Measurements from ENCODE around the gene ITIH2. TPM values are rescaled to one million over a fixed set of nuclear protein-coding genes. Genes with fewer than 3 reads are reported as not detected.

The ITIH2 gene
- total RNA-seq, 1 experiment from 2014 or later = 1.7 TPM

DNA sequence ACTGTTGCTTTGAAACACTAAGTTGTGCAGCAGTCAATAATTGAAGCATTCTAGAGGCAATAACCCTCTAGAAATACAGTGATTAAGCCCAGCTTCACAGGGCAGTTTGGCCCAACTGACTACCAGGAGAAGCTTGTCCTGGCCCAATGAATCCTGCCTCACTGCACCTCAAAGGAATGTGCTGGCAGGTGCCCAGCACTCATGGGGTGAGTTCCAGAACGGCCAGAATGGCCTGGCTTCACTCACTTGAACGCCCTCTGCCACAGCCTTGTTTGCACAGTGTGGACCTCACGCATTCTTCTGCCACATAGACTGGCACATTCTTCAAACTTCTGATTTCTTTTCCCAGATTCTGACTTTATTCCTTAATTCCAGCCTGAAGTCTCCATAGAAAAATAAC, 6.6 kb upstream of the ITIH2 start:
- no TSS peak for BruUV-seq (replicated peaks)
- peaks cover 5% of the 10 kb centered on the region for H3K9me3 Mint-ChIP-seq (ENCODE audit: low read depth, unreplicated experiment)
- TF ChIP-seq, protein P1, sequence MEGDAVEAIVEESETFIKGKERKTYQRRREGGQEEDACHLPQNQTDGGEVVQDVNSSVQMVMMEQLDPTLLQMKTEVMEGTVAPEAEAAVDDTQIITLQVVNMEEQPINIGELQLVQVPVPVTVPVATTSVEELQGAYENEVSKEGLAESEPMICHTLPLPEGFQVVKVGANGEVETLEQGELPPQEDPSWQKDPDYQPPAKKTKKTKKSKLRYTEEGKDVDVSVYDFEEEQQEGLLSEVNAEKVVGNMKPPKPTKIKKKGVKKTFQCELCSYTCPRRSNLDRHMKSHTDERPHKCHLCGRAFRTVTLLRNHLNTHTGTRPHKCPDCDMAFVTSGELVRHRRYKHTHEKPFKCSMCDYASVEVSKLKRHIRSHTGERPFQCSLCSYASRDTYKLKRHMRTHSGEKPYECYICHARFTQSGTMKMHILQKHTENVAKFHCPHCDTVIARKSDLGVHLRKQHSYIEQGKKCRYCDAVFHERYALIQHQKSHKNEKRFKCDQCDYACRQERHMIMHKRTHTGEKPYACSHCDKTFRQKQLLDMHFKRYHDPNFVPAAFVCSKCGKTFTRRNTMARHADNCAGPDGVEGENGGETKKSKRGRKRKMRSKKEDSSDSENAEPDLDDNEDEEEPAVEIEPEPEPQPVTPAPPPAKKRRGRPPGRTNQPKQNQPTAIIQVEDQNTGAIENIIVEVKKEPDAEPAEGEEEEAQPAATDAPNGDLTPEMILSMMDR (IDR thresholded peaks at IDR 0.05; ENCODE audit: unreplicated experiment) = no peak
- intact Hi-C loops (cut with micrococcal nuclease; ENCODE audit: unreplicated experiment) = no loop called here
- CTCF ChIA-PET = interaction anchor here (0.7 to 1.4 kb wide), 2 partner anchors 10 to 732 kb away, joined by 3 to 4 read pairs; no protein-coding TSS in a partner anchor
- peaks cover 10% of the 10 kb centered on the region for H3K36me3 Mint-ChIP-seq (ENCODE audit: insufficient read depth, unreplicated experiment)
- no peaks in the 10 kb centered on the region for H3K27me3 Mint-ChIP-seq (ENCODE audit: unreplicated experiment)
- peaks cover 41% of the 10 kb centered on the region for H3K4me1 Mint-ChIP-seq (ENCODE audit: low read depth, unreplicated experiment)
- H3K4me3 Mint-ChIP-seq (ENCODE audit: low read depth, unreplicated experiment) = peak overlapping the region; percentile 17
- peak overlapping the region; percentile 63 for H3K27ac Mint-ChIP-seq (ENCODE audit: unreplicated experiment)
- peak; percentile 64 for DNase-seq

DNA sequence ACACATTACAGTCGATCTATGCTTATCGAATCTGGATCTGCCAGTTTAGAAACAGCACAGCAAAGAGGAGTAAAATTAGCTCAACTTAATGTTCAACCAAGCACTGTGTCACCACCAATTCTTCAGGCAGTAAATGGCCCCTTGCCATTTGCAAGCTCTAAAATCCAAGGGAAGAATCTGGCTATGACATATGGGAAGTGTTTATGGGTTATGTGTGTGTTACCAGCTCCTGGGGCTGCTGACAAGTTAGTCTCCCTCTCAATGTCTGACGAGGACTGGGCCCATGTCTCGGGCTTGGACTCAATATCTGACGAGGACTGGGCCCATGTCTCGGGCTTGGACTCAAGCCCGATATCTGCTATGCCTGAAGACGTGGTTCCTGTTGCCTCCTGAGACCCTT, 5.7 kb upstream of the ITIH2 start:
- Mint-ChIP-seq H3K4me3 (ENCODE audit: low read depth, unreplicated experiment) (peak overlapping the region; percentile 17), H3K36me3 (ENCODE audit: insufficient read depth, unreplicated experiment) (peaks cover 10% of the 10 kb centered on the region), H3K4me1 (ENCODE audit: low read depth, unreplicated experiment) (peaks cover 43% of the 10 kb centered on the region), H3K27me3 (ENCODE audit: unreplicated experiment) (no peaks in the 10 kb centered on the region), H3K9me3 (ENCODE audit: low read depth, unreplicated experiment) (peaks cover 5% of the 10 kb centered on the region), H3K27ac (ENCODE audit: unreplicated experiment) (peak overlapping the region; percentile 63)
- TF ChIP-seq, protein P1 (IDR thresholded peaks at IDR 0.05; ENCODE audit: unreplicated experiment) = no peak
- BruUV-seq (replicated peaks) = no TSS peak
- intact Hi-C loops (cut with micrococcal nuclease; ENCODE audit: unreplicated experiment) = no loop called here
- no peak for DNase-seq
- CTCF ChIA-PET = interaction anchor here (1.0 to 1.4 kb wide), 2 partner anchors 9 to 10 kb away, joined by 4 read pairs; no protein-coding TSS in a partner anchor

DNA sequence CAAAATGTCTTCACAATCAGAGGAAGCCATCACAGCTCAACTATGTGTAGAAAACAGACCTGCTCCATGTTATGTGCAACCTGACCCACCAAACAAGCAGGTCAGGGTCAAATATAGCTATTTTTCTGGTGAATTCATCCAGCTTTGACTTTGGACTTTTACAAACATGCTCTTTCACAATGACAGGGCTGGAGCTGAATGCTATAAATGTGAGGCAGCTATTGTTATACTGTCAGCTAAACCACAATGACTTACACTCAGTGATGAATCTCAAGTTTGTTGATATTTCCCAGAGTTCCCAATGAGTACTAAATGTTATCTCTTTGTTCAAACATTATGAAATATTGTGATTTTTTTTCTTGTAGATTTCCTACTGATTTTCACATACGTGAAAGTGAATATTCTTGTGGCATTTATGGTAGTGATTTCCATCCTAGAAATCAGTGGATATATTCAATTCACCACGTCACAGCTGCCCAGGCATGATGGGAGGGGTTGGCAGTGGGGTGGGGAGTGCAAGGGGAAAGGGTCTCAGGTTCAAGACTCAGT, 2.5 kb upstream of the ITIH2 start:
- H3K27ac Mint-ChIP-seq (ENCODE audit: unreplicated experiment) = peak overlapping the region; percentile 54
- CTCF ChIA-PET = interaction anchor here (0.9 to 1.1 kb wide), 3 partner anchors 14 to 175 kb away, joined by 3 to 15 read pairs (median 8); no protein-coding TSS in a partner anchor
- peaks cover 61% of the 10 kb centered on the region for H3K4me1 Mint-ChIP-seq (ENCODE audit: low read depth, unreplicated experiment)
- no peaks in the 10 kb centered on the region for H3K9me3 Mint-ChIP-seq (ENCODE audit: low read depth, unreplicated experiment)
- H3K4me3 Mint-ChIP-seq (ENCODE audit: low read depth, unreplicated experiment) = no peak overlapping the region
- TF ChIP-seq, protein P1 (IDR thresholded peaks at IDR 0.05; ENCODE audit: unreplicated experiment) = no peak
- peak; percentile 42 for DNase-seq
- H3K36me3 Mint-ChIP-seq (ENCODE audit: insufficient read depth, unreplicated experiment) = peaks cover 5% of the 10 kb centered on the region
- intact Hi-C loops (cut with micrococcal nuclease; ENCODE audit: unreplicated experiment) = no loop called here
- H3K27me3 Mint-ChIP-seq (ENCODE audit: unreplicated experiment) = no peaks in the 10 kb centered on the region
- BruUV-seq (replicated peaks) = no TSS peak

DNA sequence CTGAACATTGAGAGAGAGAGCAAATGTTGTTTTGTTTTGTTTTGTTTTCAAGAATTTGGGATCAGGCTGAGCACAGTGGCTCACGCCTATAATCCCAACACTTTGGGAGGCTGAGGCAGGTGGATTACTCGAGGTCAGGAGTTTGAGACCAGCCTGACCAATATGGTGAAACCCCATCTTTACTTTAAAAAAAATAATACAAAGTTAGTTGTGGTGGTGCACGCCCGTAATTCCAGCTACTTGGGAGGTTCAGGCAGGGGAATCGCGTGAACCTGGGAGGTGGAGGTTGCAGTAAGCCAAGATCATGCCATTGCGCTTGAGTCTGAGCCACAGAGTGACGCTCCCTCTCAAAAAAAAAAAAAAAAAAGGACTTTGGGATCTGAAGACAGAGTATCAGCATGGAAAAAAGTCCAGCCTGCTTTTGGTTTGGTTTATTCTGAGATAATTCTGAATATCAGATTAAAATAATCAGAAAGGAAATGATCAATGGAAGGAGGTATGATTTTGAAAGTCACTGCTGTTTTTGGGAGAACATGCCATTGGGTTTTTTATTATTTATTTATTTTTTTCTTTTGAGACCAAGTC, 1.9 kb upstream of the ITIH2 start:
- CTCF ChIA-PET = interaction anchor here (1.0 to 1.1 kb wide), 2 partner anchors 14 to 176 kb away, joined by 3 to 15 read pairs; no protein-coding TSS in a partner anchor
- peak overlapping the region; percentile 54 for H3K27ac Mint-ChIP-seq (ENCODE audit: unreplicated experiment)
- H3K27me3 Mint-ChIP-seq (ENCODE audit: unreplicated experiment) = no peaks in the 10 kb centered on the region
- intact Hi-C loops (cut with micrococcal nuclease; ENCODE audit: unreplicated experiment) = no loop called here
- TF ChIP-seq, protein P1 (IDR thresholded peaks at IDR 0.05; ENCODE audit: unreplicated experiment) = no peak
- DNase-seq = no peak
- BruUV-seq (replicated peaks) = no TSS peak
- H3K4me3 Mint-ChIP-seq (ENCODE audit: low read depth, unreplicated experiment) = no peak overlapping the region
- peaks cover 5% of the 10 kb centered on the region for H3K36me3 Mint-ChIP-seq (ENCODE audit: insufficient read depth, unreplicated experiment)
- peaks cover 65% of the 10 kb centered on the region for H3K4me1 Mint-ChIP-seq (ENCODE audit: low read depth, unreplicated experiment)
- no peaks in the 10 kb centered on the region for H3K9me3 Mint-ChIP-seq (ENCODE audit: low read depth, unreplicated experiment)
